NCI-H2227 (cell line): ENCODE measurements around the gene RSL24D1.
A peak's percentile ranks its signal among the peaks of the same experiment; 100 is the strongest.

ENCODE experiments used
- DNase-seq: peaks from one replicate; lab custom pipeline; 2025; ENCODE audit not compliant: unreplicated experiment; lab: John Stamatoyannopoulos, UW

Gene RSL24D1

GRCh38 chr15:55196458-55197361 lies at the start of gene RSL24D1:
TSS of gene RSL24D1 (minus strand) at chr15:55196941. CDS start at chr15:55196890, 51 bp downstream.
- DNase-seq: peak; percentile 96

DNA sequence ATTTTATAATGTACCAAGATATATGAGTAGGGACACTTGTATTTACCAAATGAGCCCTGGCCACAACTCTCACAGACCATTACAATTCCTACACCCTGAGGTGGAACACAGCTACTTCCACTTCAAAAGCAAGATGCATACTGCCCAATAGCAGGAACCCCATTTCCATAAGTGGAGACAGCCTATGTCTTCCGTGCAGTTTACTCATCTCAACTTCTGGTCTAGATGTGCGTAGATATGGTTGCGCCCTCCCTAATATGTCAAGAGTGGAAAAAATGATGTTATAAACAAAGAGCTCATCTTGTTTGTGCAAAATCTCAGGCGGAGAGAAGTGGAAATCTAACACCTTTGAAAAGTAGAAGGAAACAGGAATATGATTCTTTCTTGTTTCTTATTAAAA lies 48.3 kb upstream of the RSL24D1 start:
- DNase-seq: no peak

DNA sequence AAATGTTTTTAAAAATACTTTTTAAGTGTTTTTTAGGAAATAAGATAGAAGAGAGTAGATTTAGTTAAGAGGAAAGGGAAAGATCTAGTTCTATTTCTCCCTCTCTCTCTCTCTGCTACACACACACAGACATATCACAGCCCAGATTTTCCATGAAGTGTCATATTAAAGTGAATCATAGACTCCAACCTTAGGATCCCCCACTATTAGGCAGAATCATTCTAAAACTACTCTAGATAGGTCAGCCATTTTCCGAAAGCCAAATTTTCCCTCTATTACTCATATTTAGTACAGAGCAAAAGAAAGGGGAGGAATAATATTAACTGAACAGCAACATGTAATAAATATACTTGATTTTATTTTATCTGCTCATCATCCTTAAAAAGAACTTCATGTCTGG lies 45.1 kb upstream of the RSL24D1 start:
- no peak for DNase-seq

- no peak for DNase-seq
Observed at GRCh38 chr15:55241186-55241585, 44.4 kb upstream of the RSL24D1 start.

DNA sequence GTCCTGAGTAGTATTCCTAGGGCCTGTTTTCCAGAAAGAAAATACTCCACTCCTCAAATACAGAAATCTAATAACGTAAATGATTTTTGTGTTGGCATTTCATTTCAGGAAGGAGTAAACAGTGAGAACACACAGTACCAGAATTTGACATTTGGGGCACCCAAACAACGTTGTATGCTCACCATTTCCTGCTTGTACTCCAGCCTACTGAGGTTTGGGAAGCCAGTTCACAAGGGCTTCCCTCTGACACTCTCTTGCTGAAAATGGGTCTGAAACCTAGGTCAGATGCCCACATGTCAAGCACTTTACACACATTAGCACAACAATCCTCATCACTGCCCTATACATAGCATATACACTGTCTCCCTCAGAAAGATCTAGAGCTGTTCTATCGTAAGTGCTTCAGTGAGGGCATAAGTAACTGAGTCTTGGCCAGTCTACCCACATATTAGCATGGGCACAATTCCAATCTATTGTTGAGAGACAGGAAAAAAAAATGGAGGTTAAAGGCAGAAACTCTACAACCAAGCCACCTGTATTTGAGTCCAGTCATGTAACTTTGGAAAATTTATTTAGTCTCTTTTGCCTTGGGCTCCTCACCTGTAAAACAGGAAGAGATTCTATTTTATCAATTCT lies 43.5 kb upstream of the RSL24D1 start:
- DNase-seq: no peak

- no peak for DNase-seq
Observed at GRCh38 chr15:55239440-55240124, 42.8 kb upstream of the RSL24D1 start.

DNA sequence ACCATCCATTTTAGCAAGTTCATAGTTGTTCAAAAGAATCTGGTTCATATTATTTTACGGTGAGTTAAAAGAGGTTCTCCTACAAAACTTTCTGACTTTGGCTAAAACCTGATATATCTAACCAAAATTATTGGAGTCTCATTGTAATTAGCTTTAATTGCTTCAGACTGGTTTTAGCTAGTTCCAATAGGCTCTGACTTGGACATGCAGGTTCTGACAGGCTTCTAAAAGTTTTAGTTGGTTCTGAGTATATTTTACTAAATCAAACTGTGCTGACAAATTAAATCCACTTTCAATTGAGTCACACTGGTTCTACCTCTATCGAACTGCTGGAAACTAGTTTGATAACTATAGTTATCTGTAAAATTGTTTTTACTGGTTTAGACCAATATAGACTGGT lies 42.1 kb upstream of the RSL24D1 start:
- DNase-seq: no peak

GRCh38 chr15:55237219-55238130 lies 40.7 kb upstream of the RSL24D1 start:
- no peak for DNase-seq

DNA sequence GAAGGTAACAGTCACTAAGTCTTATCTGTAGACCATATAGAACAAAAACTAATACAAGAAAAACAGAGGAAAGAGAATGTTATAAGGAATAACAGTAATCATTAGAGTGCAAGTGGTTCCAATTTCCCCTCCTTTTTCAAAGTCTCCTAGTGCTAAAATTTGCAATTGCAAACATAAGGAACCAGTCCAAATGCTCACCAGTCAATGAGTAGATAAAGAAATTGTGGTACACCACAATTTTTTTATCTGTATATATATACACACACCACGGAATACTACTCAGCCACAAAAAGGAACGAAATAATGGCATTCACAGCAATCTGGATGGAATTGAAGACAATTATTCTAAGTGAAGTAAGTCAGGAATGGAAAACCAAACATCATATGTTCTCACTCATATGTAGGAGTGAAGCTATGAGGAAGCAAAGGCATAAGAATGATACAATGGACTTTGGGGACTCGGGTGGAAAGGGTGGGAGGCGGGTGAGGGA lies 38.9 kb upstream of the RSL24D1 start:
- no peak for DNase-seq

DNA sequence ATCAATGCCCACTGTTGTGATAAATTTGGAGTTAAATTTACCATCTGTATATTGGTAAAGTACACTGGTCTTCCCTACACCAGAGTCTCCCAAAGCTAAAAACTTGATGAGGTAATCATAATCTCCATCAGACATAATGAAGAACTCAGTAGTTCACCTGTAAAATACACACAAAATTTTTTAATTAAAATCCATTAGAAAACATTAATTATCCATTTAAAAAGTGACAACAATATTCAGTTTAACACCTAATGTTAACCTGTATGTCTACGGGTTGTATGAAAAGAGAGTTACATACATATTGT lies 38.0 kb upstream of the RSL24D1 start:
- DNase-seq: no peak

DNA sequence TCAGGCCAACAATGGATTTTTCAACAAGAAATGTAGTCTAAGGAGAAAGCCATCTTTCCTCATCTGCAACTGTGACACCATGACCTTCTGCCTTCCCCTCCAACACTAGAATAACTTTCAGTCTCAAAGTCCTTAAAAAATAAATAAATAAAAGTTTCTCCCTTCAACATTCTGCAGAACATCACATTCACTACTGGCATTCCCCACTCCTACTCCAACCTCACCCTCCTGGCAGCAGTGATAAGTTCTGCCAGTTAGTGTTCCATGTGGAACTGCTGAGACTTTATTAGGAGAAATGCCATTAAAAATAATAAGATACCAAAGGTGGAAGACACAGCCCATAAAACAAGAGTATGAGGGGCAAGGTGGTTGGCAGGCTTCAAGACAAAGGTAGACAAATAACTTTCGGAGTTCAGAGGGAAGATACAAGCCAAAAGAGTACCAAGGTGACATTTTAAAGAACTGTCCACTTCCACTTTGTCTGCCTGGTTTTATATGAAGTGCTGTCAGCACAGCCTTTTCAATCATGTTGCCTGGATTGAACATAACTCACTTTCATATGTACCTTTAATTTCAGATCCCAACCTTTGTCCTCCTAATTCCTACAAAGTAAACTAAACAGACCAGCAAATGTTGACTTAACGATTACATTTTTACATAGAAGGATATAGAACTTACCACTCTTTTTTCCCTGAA lies 37.5 kb upstream of the RSL24D1 start:
- DNase-seq: no peak

DNA sequence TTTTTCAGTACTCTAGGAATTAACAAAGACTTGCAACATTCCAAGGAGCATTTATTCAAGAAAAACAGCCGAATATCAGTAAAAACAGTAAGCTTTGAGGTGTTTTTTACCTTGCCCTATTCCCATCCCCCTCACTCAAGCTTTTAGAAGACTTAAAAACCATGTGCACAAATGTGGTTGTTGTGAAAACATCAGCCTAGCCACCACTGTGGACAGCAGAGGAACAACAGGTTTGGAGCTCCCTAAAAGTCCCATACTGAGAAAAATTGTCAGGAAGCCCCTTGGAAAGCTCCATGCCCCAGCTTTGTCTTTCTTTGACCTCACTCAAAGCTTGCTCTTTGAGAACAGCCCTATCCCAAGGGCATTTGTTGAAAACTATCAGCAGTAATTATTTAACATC lies 34.7 kb upstream of the RSL24D1 start:
- DNase-seq: no peak

DNA sequence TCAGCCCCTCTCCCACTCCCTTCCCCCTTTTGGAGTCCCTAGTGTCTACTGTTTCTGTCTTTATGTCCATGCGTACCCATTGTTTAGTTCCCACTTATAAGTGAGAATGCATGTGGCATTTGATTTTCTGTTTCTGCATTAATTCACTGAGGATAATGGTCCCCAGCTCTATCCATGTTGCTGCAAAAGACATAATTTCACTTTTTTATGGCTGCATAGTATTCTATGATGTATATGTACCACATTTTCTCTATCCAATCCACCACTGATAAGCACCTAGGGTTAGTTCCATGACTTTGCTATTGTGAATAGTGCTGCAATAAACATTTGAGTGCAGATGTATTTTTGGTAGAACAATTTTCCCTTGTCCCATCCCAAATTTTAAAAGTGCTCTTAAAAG lies 34.2 kb upstream of the RSL24D1 start:
- DNase-seq: no peak

GRCh38 chr15:55230051-55230670 lies 33.4 kb upstream of the RSL24D1 start:
- no peak for DNase-seq

DNA sequence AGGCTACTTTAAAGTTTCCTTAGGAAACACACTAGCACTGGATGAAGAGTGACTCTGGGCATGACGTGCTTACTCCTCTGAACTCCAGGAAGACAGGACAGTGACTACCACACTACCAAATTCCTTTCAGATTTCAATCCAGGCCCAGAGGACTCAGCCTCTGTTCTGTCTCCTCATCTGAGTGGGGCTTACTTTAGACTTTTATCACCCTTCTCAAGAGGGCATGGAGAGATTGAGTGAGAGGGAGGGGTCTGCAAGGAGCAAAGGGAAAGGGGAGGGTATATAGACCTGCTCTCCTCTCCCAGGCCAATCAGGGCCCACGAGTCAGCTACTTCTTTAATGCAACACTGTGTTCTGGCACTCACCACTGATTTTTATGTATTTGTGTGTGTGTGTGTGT lies 29.4 kb upstream of the RSL24D1 start:
- DNase-seq: no peak

- DNase-seq: no peak
Observed at GRCh38 chr15:55224892-55225291, 28.2 kb upstream of the RSL24D1 start.

GRCh38 chr15:55222588-55222987 lies 25.8 kb upstream of the RSL24D1 start:
- DNase-seq: no peak

DNA sequence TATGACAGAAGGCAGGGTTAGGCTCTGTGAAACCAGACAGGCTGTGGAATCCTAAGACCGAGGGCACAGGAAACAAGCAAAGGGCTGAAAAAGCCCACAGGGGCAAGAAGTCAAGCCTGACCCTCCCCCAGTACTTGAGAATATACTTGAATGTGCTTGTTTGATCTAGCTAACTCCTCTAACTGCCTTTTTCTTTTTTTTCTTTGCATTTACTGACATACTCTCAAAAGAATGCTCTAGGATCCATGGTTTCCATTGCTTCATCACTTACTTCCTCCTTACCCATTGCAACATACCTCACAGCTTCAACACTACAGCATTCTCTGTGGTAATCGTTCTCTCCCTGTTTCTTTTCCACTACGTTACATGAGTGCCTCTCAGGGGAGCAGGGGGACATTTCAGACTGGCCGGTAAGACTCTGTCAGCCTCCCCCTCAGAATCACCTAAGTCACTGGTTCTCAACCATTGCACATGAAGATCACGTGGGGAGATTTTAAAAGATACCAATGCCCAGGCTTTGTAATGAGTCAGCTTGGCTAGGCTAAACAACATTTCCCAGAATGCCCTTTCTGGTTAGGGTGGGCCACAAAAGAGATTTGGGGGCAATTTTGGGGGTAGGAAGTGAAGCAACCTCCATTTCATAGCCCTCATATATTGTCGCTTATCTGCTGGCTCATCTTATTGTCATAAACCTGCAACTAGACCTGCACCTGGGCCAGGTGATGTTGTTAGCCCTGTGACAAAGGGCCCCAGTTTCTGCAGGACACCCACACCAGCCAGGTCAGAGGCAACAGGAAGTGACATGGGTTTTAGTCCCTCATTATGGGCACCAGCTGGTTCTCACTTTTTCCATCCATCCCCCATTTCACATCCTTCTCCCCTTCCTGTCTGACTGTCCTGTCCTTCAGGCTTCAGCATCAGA lies 24.6 kb upstream of the RSL24D1 start:
- DNase-seq: no peak

GRCh38 chr15:55220606-55221005 lies 23.9 kb upstream of the RSL24D1 start:
- no peak for DNase-seq
